Measurements from ENCODE around the gene SFMBT1.
A peak's percentile ranks its signal among the peaks of the same experiment; 100 is the strongest.

Gene SFMBT1

DNA sequence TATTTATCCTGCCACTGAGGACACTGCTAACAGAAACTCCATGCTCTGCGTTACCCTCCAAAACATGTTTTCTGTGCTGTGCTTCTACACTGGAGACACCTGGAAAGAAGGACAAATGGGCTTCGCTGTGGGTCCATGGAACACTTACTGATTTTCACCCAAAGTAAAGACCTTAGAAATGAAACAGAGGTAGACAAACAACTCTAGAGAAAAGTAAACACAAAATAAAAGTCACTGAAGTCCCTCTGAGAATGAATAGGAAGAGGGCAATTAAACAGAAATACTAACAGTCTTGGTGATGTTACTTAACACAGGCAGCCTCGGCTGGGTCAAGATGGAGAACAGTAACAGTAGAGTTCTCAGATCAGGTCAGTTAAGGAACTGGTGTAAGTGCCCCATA lies 141.9 kb downstream of the SFMBT1 start:
- Histone ChIP-seq H3K27me3 (ENCODE audit: control insufficient read depth in 1 of 2, insufficient read depth in 2 of 2, low read length in 2 of 2) (no peaks in the 10 kb centered on the region), H3K4me3 (ENCODE audit: low read depth in 1 of 2, low read length in 2 of 2) (no peak overlapping the region), H3K27ac (ENCODE audit: low read depth, low read length) (no peak overlapping the region), H3K9ac (ENCODE audit: low read length) (no peak overlapping the region), H3K4me1 (ENCODE audit: insufficient read depth, low read length) (no peaks in the 10 kb centered on the region), H3K9me3 (ENCODE audit: low read length) (no peaks in the 10 kb centered on the region), H3K36me3 (ENCODE audit: insufficient read depth, low read length) (peaks cover 8% of the 10 kb centered on the region)

DNA sequence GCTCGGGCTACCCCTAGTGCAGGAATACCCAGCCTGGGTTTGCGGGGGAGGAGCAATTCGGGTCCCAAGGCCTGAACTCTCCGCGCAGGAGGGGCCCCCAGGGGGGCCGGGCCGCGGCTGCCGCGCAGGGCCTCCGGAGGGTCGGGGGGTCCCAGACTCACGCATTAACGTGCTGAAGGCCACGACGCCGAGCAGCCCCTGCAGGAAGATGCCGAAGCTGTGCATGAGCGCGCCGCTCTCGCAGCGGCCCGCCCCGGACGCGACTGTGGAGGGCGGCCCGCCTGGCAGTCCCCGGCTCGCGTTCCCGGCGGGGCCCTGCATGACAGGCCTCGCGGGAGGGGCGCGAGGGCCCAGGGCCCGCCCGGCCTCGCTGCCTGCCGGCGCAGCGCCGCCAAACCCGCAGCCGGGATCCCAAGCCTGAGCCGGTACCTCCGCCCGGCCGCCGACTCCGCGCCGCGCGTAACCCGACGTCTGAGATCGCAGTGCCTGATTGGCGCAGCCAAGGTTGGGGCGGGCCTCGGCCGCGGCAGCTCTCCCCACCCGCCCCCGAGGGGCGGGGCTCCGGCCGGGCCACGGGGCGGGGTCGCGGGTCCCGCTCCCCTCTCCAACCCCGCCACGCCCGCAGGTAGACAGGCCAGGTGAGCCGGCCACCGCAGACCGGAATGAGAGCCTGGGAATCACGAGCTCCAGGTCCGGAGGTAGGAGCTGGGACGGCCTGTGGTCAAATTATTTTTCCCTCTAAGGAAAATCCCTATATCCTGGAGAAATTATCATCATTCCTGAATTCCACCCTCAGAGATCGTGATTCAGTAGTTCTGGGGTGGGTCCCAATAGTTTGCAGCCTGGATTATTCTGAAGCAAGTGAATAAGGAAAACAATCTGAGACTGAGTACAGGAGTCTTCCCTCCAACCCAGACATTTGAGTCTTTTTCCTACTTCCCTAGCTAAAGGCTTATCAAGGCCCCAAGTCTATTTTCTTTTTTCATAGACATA lies 148.4 kb downstream of the SFMBT1 start, which contains the start of gene STIMATE:
STIMATE (minus strand) TSS at position 419 of the 993 bp plus-strand sequence; CDS start at position 321, 98 bp downstream.
- Histone ChIP-seq H3K36me3 (ENCODE audit: insufficient read depth, low read length) (no peaks in the 10 kb centered on the region), H3K9me3 (ENCODE audit: low read length) (no peaks in the 10 kb centered on the region), H3K27me3 (ENCODE audit: control insufficient read depth in 1 of 2, insufficient read depth in 2 of 2, low read length in 2 of 2) (no peaks in the 10 kb centered on the region), H3K27ac (ENCODE audit: low read depth, low read length) (peak within 1 kb of the TSS; percentile 60), H3K4me3 (ENCODE audit: low read depth in 1 of 2, low read length in 2 of 2) (peak within 1 kb of the TSS; percentile 61 to 91), H3K4me1 (ENCODE audit: insufficient read depth, low read length) (peaks cover 40% of the 10 kb centered on the region), H3K9ac (ENCODE audit: low read length) (peak within 1 kb of the TSS; percentile 58)

DNA sequence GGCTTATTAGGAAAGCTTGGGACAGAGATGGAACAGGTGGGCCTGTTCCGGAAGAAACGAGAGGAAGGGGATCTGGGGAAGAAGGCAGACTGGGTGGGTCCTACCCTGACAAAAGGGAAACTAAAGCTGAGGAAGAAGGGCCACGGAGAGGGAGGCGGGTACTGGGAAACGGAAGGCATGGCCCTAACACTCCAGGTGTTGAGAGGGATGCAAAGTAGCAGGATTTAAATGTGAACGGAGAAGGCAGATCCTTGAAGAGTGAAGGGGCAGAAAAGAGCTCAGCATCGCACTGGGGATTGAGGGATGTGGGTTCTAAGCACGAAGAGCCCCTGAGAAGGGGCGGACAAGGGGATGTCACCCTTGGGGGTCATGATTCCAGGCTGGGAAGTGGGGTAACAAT lies 149.3 kb downstream of the SFMBT1 start:
- Histone ChIP-seq H3K4me1 (ENCODE audit: insufficient read depth, low read length) (peaks cover 48% of the 10 kb centered on the region), H3K36me3 (ENCODE audit: insufficient read depth, low read length) (no peaks in the 10 kb centered on the region), H3K27ac (ENCODE audit: low read depth, low read length) (peak overlapping the region; percentile 60)

DNA sequence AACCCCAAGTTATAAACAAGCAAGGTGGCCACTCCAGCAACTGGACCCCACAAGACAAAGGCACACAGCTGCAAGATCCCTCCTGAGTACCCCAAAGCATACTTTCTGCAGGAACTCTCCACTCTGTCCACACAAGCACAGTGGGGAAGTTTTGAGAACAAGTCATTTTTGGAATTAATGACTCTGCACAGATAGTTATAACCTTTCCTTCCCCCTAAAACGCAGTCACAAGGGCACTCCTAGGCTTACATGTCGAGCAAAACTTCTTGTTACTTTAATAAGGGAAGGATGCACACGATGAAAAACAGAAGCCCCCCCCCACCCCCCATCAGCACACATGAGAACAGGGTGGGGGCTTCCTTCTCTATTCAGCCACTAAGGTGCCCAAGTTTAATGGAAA lies 149.7 kb downstream of the SFMBT1 start:
- Histone ChIP-seq H3K27ac (ENCODE audit: low read depth, low read length) (no peak overlapping the region), H3K4me3 (ENCODE audit: low read depth in 1 of 2, low read length in 2 of 2) (peak overlapping the region; percentile 61 to 91)

More for the DNA sequence above, 149.3 kb downstream of the SFMBT1 start:
- Histone ChIP-seq H3K9ac (ENCODE audit: low read length) (peak overlapping the region; percentile 58), H3K4me3 (ENCODE audit: low read depth in 1 of 2, low read length in 2 of 2) (peak overlapping the region; percentile 61 to 91), H3K9me3 (ENCODE audit: low read length) (no peaks in the 10 kb centered on the region), H3K27me3 (ENCODE audit: control insufficient read depth in 1 of 2, insufficient read depth in 2 of 2, low read length in 2 of 2) (no peaks in the 10 kb centered on the region)

DNA sequence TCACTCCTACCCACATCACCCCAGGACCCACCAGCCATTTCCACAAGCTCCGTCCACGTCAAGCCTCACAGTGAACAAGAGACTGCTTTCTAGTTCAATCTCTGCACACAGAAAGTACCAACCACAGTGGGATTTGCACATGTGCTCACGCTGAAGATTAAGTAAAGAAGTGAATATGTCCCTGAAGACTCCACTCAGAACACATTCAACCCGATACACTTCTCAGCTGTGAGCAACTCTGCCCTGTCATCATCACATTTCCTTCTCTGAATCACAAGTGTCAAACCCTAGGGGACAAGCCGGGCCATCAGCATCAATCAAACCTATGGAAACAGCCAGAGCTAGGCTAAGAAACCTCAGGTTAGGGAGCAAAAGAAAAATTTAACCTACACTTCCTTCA lies 150.5 kb downstream of the SFMBT1 start:
- Histone ChIP-seq H3K36me3 (ENCODE audit: insufficient read depth, low read length) (no peaks in the 10 kb centered on the region), H3K27me3 (ENCODE audit: control insufficient read depth in 1 of 2, insufficient read depth in 2 of 2, low read length in 2 of 2) (no peaks in the 10 kb centered on the region), H3K4me3 (ENCODE audit: low read depth in 1 of 2, low read length in 2 of 2) (no peak overlapping the region), H3K9ac (ENCODE audit: low read length) (no peak overlapping the region), H3K27ac (ENCODE audit: low read depth, low read length) (no peak overlapping the region), H3K9me3 (ENCODE audit: low read length) (no peaks in the 10 kb centered on the region), H3K4me1 (ENCODE audit: insufficient read depth, low read length) (peaks cover 51% of the 10 kb centered on the region)

More for the DNA sequence above, 149.7 kb downstream of the SFMBT1 start:
- Histone ChIP-seq H3K9ac (ENCODE audit: low read length) (no peak overlapping the region), H3K4me1 (ENCODE audit: insufficient read depth, low read length) (peaks cover 51% of the 10 kb centered on the region), H3K9me3 (ENCODE audit: low read length) (no peaks in the 10 kb centered on the region), H3K36me3 (ENCODE audit: insufficient read depth, low read length) (no peaks in the 10 kb centered on the region), H3K27me3 (ENCODE audit: control insufficient read depth in 1 of 2, insufficient read depth in 2 of 2, low read length in 2 of 2) (no peaks in the 10 kb centered on the region)

DNA sequence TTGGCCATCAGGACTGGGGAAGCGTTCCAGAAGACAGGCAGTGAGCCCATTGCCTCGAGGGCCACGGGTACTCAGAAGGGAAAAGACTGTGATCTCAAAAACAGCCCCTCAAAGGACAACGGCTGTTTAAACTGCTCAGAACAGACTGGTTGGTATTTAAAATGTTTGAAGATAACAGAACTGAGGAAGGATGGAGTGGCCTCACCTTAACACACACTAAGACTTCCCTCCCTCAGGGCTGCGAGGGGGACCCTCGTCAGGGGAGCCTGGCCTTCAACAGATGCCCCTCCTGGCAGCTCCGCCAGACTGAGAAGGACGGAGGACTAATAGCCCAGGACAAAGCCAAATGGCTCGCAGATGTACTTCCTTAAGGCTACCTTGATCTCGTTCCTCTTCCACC lies 151.1 kb downstream of the SFMBT1 start:
- Histone ChIP-seq H3K9me3 (ENCODE audit: low read length) (no peaks in the 10 kb centered on the region), H3K4me1 (ENCODE audit: insufficient read depth, low read length) (peaks cover 51% of the 10 kb centered on the region), H3K9ac (ENCODE audit: low read length) (no peak overlapping the region), H3K4me3 (ENCODE audit: low read depth in 1 of 2, low read length in 2 of 2) (no peak overlapping the region), H3K27me3 (ENCODE audit: control insufficient read depth in 1 of 2, insufficient read depth in 2 of 2, low read length in 2 of 2) (no peaks in the 10 kb centered on the region), H3K36me3 (ENCODE audit: insufficient read depth, low read length) (no peaks in the 10 kb centered on the region), H3K27ac (ENCODE audit: low read depth, low read length) (no peak overlapping the region)

DNA sequence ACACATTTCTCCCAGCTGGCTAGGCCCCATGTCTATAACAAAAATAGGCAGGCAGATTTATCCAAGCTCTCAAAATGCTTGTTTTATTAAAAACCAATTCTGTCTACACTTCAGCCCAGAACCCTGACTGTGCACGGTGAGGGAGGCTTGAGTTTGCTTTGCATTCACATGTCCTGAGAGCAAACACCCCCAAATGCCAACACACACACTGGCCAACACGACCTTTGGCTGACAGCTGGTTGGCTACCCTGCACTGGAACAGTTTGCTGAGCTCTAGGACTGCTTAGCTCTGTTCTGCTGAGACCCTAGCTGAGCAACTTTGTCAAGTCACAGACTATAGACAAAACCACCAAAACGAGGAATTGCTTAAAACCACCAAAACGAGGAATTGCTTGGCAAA lies 152.2 kb downstream of the SFMBT1 start:
- H3K9me3 ChIP-seq (ENCODE audit: low read length), result no peaks in the 10 kb centered on the region
- H3K36me3 ChIP-seq (ENCODE audit: insufficient read depth, low read length), result no peaks in the 10 kb centered on the region
- H3K27ac ChIP-seq (ENCODE audit: low read depth, low read length), result no peak overlapping the region
- H3K4me1 ChIP-seq (ENCODE audit: insufficient read depth, low read length), result peaks cover 51% of the 10 kb centered on the region
- no peak overlapping the region for H3K4me3 ChIP-seq (ENCODE audit: low read depth in 1 of 2, low read length in 2 of 2)
- no peaks in the 10 kb centered on the region for H3K27me3 ChIP-seq (ENCODE audit: control insufficient read depth in 1 of 2, insufficient read depth in 2 of 2, low read length in 2 of 2)
- H3K9ac ChIP-seq (ENCODE audit: low read length), result no peak overlapping the region

DNA sequence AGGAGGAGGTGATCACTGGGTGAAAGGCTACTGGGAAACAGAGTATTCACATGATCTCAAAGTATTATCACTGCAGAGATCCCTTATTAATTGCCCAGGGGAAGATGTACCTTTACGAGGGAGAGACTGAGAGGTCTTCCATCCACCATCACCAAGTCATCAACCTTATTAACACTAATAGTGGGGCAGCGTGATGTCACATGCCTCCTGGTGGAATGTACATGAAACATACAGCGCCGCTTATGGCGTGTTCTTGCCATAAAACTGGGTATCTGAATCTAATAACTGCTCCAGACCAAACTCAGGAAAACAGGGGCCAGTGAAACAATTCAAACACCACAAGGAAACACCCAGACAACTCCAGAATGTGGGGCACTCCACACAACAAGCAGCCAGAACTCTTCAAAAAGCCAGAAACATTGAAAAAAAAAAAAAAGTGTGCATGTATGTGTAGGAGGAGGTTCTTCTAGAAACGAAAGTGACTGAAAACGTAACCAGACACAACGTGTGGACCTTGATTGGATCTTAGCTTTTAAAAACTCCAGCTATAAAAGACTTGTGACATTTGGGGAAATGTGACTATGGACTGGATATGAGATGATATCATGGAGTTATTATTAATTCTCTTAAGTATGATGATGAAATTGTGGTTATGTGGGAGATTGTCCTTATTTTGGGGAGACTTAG lies 153.1 kb downstream of the SFMBT1 start:
- H3K9ac ChIP-seq (ENCODE audit: low read length), result no peak overlapping the region
- no peaks in the 10 kb centered on the region for H3K9me3 ChIP-seq (ENCODE audit: low read length)
- H3K36me3 ChIP-seq (ENCODE audit: insufficient read depth, low read length), result no peaks in the 10 kb centered on the region
- H3K4me1 ChIP-seq (ENCODE audit: insufficient read depth, low read length), result peaks cover 48% of the 10 kb centered on the region
- H3K27ac ChIP-seq (ENCODE audit: low read depth, low read length), result no peak overlapping the region
- no peaks in the 10 kb centered on the region for H3K27me3 ChIP-seq (ENCODE audit: control insufficient read depth in 1 of 2, insufficient read depth in 2 of 2, low read length in 2 of 2)
- H3K4me3 ChIP-seq (ENCODE audit: low read depth in 1 of 2, low read length in 2 of 2), result peak overlapping the region in 1 of 2 donors; percentile 10

DNA sequence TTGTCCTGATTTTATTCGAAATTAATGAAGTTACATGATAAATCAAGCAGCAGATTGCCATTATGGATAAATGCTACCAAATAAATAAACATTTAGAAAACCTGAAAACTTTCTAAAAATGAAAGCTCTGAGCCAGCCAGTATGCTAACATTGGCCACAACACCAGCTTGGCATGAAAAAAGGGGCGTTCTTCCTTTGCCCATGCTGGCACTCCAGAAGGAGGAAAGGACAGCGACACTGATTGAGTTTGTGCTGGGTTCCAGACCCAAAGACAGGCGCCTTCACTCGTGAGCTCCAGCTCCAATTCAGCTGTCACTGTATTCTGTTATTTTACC lies 153.6 kb downstream of the SFMBT1 start:
- no peak overlapping the region for H3K9ac ChIP-seq (ENCODE audit: low read length)
- no peak overlapping the region for H3K27ac ChIP-seq (ENCODE audit: low read depth, low read length)
- no peaks in the 10 kb centered on the region for H3K36me3 ChIP-seq (ENCODE audit: insufficient read depth, low read length)
- no peak overlapping the region for H3K4me3 ChIP-seq (ENCODE audit: low read depth in 1 of 2, low read length in 2 of 2)
- H3K4me1 ChIP-seq (ENCODE audit: insufficient read depth, low read length), result peaks cover 47% of the 10 kb centered on the region
- no peaks in the 10 kb centered on the region for H3K27me3 ChIP-seq (ENCODE audit: control insufficient read depth in 1 of 2, insufficient read depth in 2 of 2, low read length in 2 of 2)
- no peaks in the 10 kb centered on the region for H3K9me3 ChIP-seq (ENCODE audit: low read length)

DNA sequence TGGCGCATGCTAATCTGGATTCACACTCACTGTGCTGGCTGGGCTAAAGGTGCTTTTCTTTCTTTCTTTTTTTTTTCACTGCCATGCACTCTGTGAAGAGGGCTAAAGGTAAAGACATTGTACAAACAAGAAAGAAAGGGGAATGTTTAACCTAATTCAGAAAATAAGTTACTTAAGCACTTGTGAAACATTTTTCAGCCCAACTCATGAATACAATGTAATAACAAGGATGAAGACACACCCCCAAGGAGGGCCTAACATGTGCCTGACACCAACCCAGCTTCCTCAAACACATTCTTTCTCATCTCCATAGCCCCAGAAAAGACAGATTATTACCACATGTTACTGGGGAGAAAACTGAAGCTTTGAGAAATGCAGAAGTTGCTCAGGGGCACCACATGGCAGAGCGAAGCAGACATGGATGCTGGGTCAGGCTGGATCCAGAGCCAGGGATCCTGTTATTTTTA lies 154.2 kb downstream of the SFMBT1 start:
- Histone ChIP-seq H3K9me3 (ENCODE audit: low read length) (no peaks in the 10 kb centered on the region), H3K4me3 (ENCODE audit: low read depth in 1 of 2, low read length in 2 of 2) (no peak overlapping the region), H3K4me1 (ENCODE audit: insufficient read depth, low read length) (peaks cover 45% of the 10 kb centered on the region), H3K9ac (ENCODE audit: low read length) (no peak overlapping the region), H3K27me3 (ENCODE audit: control insufficient read depth in 1 of 2, insufficient read depth in 2 of 2, low read length in 2 of 2) (no peaks in the 10 kb centered on the region), H3K27ac (ENCODE audit: low read depth, low read length) (no peak overlapping the region), H3K36me3 (ENCODE audit: insufficient read depth, low read length) (no peaks in the 10 kb centered on the region)

DNA sequence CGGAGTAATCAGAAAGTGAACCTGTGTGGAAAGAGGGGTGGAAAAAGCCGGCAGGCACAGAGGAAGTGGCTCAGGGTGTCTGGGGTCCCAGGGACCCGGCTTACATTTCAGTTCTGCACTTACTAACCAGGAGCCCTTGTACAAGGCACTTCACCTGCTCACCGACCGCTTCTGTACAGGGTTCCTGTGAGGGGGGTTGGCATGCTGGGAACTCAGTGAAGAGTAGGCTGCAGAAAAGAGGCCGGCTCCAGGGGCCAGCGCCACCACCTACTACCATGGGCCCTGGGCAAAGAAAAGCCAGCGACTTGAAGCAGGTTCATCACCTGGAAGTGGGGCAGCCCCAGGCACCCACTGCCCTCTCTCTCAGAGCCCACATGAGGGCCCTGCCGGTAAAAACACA lies 154.7 kb downstream of the SFMBT1 start:
- Histone ChIP-seq H3K4me3 (ENCODE audit: low read depth in 1 of 2, low read length in 2 of 2) (no peak overlapping the region), H3K27me3 (ENCODE audit: control insufficient read depth in 1 of 2, insufficient read depth in 2 of 2, low read length in 2 of 2) (no peaks in the 10 kb centered on the region), H3K9me3 (ENCODE audit: low read length) (no peaks in the 10 kb centered on the region), H3K4me1 (ENCODE audit: insufficient read depth, low read length) (peaks cover 41% of the 10 kb centered on the region), H3K9ac (ENCODE audit: low read length) (no peak overlapping the region), H3K36me3 (ENCODE audit: insufficient read depth, low read length) (no peaks in the 10 kb centered on the region), H3K27ac (ENCODE audit: low read depth, low read length) (no peak overlapping the region)

All from muscle layer of colon (tissue), 2 donors.